ENCODE measurements around the gene PPARA. TPM values are rescaled to one million over a fixed set of nuclear protein-coding genes. Genes with fewer than 3 reads are reported as not detected.

Gene PPARA
- total and polyA plus RNA-seq, 9 of the 15 experiments (the other 6 are each of a cell fraction or from before 2014, with no cell fraction given), result 0.64 to 5.3 (median 3.5) TPM

- TF ChIP-seq FOXA1 (IDR thresholded peaks at IDR 0.05; ENCODE audit: borderline replicate concordance), result no peak
- TF ChIP-seq ZFP36 (IDR thresholded peaks at IDR 0.05; ENCODE audit: low read depth, low read length, partially characterized antibody), result peak; percentile 98
- TF ChIP-seq ATF4 (CRISPR knock-in tag; IDR thresholded peaks at IDR 0.05), result no peak
- no peak for TF ChIP-seq NCOA6 (IDR thresholded peaks at IDR 0.05)
- no peak for TF ChIP-seq GATA2 (CRISPR knock-in tag; IDR thresholded peaks at IDR 0.05)
- no peak for TF ChIP-seq TCF7 (IDR thresholded peaks at IDR 0.05; ENCODE audit: borderline replicate concordance)
- TF ChIP-seq BCOR (IDR thresholded peaks at IDR 0.05), result peak; percentile 81
- TF ChIP-seq IRF9 (tag; IDR thresholded peaks at IDR 0.05), result no peak
- no peak for TF ChIP-seq NR1H2 (CRISPR knock-in tag; IDR thresholded peaks at IDR 0.05)
- TF ChIP-seq BRD4 (IDR thresholded peaks at IDR 0.05), result no peak
- no peak for TF ChIP-seq DDX20 (tag; IDR thresholded peaks at IDR 0.05; ENCODE audit: low read depth)
- TF ChIP-seq RNF219 (CRISPR knock-in tag; IDR thresholded peaks at IDR 0.05), result no peak
- TF ChIP-seq SMAD4 (CRISPR knock-in tag; conservative IDR thresholded peaks at IDR 0.05), result no peak
- TF ChIP-seq ZNF3 (CRISPR knock-in tag; IDR thresholded peaks at IDR 0.05), result no peak
- no peak for TF ChIP-seq ILF3 (IDR thresholded peaks at IDR 0.05; ENCODE audit: borderline replicate concordance)
- no peak for TF ChIP-seq IRF1 (CRISPR knock-in tag; IDR thresholded peaks at IDR 0.05; ENCODE audit: borderline replicate concordance)
- no peak for TF ChIP-seq GTF2E2 (tag; IDR thresholded peaks at IDR 0.05)
- TF ChIP-seq DPF2 (IDR thresholded peaks at IDR 0.05), result no peak
- no peak for TF ChIP-seq FOXM1 (IDR thresholded peaks at IDR 0.05; ENCODE audit: low read depth)
- no peak for TF ChIP-seq FOXM1 (CRISPR knock-in tag; IDR thresholded peaks at IDR 0.05; ENCODE audit: low read depth)
- TF ChIP-seq NR2C1 (IDR thresholded peaks at IDR 0.05), result peak; percentile 39; the same call in 1 of the 2 replicates
- TF ChIP-seq NR2C1 (tag; IDR thresholded peaks at IDR 0.05), result 0 out of 2 replicates have a peak, but pooled peaks have one; percentile 19
- no peak for TF ChIP-seq HMGN3 (IDR thresholded peaks at IDR 0.05; ENCODE audit: borderline replicate concordance, extremely low read depth, insufficient read length, low read depth, low read length)
- TF ChIP-seq SMARCA5 (IDR thresholded peaks at IDR 0.05), result 0 out of 2 replicates have a peak, but pooled peaks have one; percentile 41
- TF ChIP-seq BACH1 (tag; IDR thresholded peaks at IDR 0.05), result no peak
- no peak for TF ChIP-seq USF1 (CRISPR knock-in tag; IDR thresholded peaks at IDR 0.05)
Observed at GRCh38 chr22:46138058-46138797, 12.1 kb upstream of the PPARA start (continued).

Measured in K562 (cell line).